GM19239 (cell line): ENCODE data around the gene ZP3.
"Not testable (repeated sequence)": the region's sequence is repeated elsewhere in the genome, so short reads cannot be mapped to it uniquely, and the experiment has no call there.

Source experiments
- DNase-seq: peaks from one replicate; pipeline ENCODE4 v3.0.0; 2011; ENCODE audit warnings: low spot score; ENCODE audit not compliant: insufficient read length
- FAIRE-seq: peaks from 2 replicates; lab custom pipeline; 2011; peaks lifted over from hg19 to GRCh38; lab: Jason Lieb, UNC

The ZP3 gene

GRCh38 chr7:76479628-76480027, 54.9 kb downstream of the ZP3 start:
- not testable (repeated sequence) for DNase-seq, FAIRE-seq

GRCh38 chr7:76480403-76481253, 55.9 kb downstream of the ZP3 start:
- not testable (repeated sequence) for FAIRE-seq

DNA sequence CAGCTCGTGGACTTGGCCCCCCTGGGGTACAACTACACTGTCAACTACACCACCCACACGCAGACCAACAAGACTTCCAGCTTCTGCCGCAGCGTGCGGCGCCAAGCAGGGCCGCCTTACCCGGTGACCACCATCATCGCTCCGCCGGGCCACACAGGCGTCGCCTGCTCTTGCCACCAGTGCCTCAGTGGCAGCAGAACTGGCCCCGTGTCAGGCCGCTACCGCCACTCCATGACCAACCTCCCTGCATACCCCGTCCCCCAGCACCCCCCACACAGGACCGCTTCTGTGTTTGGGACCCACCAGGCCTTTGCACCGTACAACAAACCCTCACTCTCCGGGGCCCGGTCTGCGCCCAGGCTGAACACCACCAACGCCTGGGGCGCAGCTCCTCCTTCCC, 57.9 kb downstream of the ZP3 start:
- DNase-seq, FAIRE-seq: not testable (repeated sequence)

More at GRCh38 chr7:76480403-76481253, 55.9 kb downstream of the ZP3 start:
- not testable (repeated sequence) for DNase-seq

GRCh38 chr7:76483081-76483480, 58.3 kb downstream of the ZP3 start:
- FAIRE-seq, DNase-seq: not testable (repeated sequence)

DNA sequence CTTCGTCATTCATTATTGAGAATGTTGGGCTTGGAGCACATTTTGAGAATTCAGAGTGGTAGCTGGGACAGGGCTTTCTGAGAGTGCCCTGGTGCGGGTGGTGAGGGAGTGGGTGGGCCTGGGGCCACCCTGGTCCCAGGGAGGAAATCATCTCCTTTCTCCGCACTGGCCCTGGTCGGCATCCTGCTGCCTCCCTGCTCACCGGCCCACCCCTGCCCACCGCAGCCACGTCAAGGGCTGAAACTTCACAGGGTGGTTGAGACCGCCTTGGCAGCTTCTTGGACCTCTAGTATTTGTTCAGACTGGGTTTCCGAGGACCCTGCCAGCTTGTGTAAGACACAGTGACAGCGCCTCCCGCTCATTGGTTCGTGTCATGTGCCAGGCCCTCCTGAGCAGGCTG, 59.7 kb downstream of the ZP3 start:
- not testable (repeated sequence) for DNase-seq, FAIRE-seq

DNA sequence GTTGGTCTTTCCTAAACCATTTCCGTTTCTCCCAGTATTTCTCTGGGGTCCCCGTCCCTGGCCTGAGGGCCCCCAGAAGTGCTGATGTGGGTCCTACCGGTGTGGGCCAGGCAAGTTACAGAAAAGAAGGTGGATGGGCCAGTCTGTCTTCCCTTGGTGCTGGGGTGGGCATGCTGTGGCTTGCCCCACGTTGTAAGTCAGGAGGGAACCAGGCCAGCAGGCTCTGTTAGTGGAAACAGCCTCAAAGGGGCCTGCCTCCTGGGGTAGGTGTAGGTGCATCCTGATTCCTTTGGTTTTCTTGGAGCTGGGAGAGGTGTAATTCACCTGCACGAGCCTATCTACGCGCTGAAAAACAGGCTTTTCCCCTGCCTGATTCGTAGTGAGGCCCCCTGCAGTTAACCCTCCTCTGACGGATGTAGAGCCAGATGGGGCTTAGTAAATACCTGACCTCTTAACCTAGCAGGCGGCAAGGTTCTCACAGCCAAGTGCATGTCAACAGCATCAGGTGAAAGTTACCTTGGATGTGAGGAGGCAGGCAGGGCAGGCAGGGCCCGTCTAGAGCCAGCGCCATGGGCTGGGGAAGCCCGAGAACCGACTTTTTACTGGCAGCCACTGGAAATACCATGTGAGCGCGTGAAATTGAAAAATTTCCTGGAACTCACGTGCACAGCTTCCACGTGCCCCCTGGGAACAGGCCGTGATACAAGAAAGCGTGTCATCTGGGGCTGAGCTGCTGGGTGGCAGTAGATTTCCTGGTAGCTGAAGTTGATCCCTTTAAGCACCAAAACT, 61.3 kb downstream of the ZP3 start:
- not testable (repeated sequence) for DNase-seq, FAIRE-seq

- peak; percentile 98 for FAIRE-seq
- DNase-seq: not testable (repeated sequence)
Measured at GRCh38 chr7:76486618-76487017, 61.9 kb downstream of the ZP3 start.

GRCh38 chr7:76487969-76488368, 63.2 kb downstream of the ZP3 start:
- FAIRE-seq, DNase-seq: not testable (repeated sequence)
